AG20443 (cell line): ENCODE measurements around the gene SMYD4.
"Not testable (repeated sequence)": the region's sequence is repeated elsewhere in the genome, so short reads cannot be mapped to it uniquely, and the experiment has no call there.

Source experiments
- DNase-seq: peaks from one replicate; pipeline ENCODE4 v3.0.0; 2012; ENCODE audit warnings: low spot score, mixed read lengths

The SMYD4 gene

DNA sequence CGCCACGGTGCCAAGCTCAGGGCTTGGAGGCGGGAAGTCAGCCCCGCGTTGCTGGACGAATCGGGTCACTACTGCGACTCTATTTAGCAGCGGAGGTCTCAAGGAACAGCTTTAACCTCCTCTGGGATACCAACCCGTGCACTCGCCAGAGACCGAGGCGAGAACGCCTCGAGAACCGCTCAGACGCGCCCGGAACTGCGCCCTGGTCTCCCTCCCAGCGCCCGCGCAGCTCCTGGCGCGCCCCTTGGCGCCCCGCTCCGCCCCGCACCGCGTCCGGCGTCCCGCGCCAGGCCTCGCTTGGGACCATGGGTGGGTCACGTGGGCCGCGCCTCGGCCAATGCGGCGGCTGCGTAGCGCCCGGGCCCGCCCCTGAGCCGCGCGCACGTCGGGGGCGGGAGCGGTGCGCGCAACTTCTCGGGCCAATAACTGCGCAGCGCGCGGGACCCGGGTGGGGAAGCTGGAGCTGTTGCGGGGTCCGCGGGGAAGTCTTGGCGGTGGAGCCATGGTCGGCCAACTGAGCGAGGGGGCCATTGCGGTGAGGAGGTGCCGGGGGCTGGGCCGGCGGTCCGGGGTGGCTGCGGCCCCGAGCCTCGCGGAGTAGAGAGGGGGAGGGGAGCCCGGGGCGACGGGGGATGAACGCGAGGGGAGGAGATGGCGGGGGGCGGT is at the start of gene SMYD4, which contains the start of gene RPA1:
Gene SMYD4, minus strand, starts transcription at position 311 of the 666 bp plus-strand sequence. CDS start 1,908 bp downstream, outside the sequence.
Gene RPA1, plus strand, starts transcription at position 414 of the 666 bp plus-strand sequence. Its CDS starts 89 bp downstream, at position 503.
- peak; percentile 100 for DNase-seq

GRCh38 chr17:1878419-1879121 is 48.9 kb upstream of the SMYD4 start:
- peak; percentile 37 for DNase-seq

DNA sequence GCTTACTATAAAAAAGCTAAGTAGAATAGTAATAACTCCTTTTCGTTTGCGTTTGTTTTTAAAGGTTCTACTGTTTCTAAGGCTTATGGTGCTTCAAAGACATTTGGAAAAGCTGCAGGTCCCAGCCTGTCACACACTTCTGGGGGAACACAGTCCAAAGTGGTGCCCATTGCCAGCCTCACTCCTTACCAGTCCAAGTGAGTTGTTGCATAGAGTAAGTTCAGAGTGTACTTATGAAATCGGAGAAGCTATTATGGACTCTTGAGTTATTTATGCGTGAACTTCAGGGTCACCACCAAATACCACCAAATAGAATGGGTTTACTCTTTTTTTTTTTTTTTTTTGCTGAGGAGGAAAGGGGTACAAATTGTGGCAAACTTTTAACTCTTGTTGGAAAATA is 45.9 kb upstream of the SMYD4 start:
- no peak for DNase-seq

- DNase-seq: no peak
Measured at GRCh38 chr17:1873418-1873817, 43.7 kb upstream of the SMYD4 start.

- DNase-seq: no peak
Measured at GRCh38 chr17:1872976-1873375, 43.3 kb upstream of the SMYD4 start.

GRCh38 chr17:1872254-1872653 is 42.6 kb upstream of the SMYD4 start:
- no peak for DNase-seq

GRCh38 chr17:1871756-1872155 is 42.1 kb upstream of the SMYD4 start:
- DNase-seq: no peak

- no peak for DNase-seq
Measured at GRCh38 chr17:1870592-1870991, 40.9 kb upstream of the SMYD4 start.

- no peak for DNase-seq
Measured at GRCh38 chr17:1868090-1868489, 38.4 kb upstream of the SMYD4 start.

GRCh38 chr17:1867307-1867706 is 37.6 kb upstream of the SMYD4 start:
- DNase-seq: no peak

GRCh38 chr17:1865252-1866037 is 35.7 kb upstream of the SMYD4 start:
- peak; percentile 72 for DNase-seq

GRCh38 chr17:1861391-1862010 is 31.8 kb upstream of the SMYD4 start:
- DNase-seq: no peak

DNA sequence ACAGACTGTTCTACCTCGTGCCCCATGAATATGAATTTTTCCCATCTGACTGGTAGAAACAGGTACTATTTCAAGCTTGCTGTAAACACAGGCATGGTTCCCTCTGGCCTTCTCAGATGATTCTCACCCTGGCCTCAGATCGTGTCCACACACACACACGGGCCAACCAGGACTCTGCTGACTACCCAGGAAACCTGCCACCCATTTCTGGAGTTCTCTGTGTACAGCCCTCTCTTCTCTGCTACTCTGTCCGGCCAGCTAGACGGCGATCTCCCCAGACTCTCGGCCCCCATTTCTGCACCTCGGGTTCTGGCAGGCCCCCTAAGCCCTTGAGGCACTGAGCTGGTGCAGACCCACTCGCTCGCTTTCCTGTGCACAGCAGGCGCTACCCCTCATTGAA is 31.3 kb upstream of the SMYD4 start:
- DNase-seq: no peak

GRCh38 chr17:1856462-1856861 is 26.8 kb upstream of the SMYD4 start:
- DNase-seq: not testable (repeated sequence)

- no peak for DNase-seq
Measured at GRCh38 chr17:1853698-1854097, 24.0 kb upstream of the SMYD4 start.

- no peak for DNase-seq
Measured at GRCh38 chr17:1852327-1852726, 22.6 kb upstream of the SMYD4 start.

- DNase-seq: no peak
Measured at GRCh38 chr17:1847191-1847590, 17.5 kb upstream of the SMYD4 start.

GRCh38 chr17:1843947-1844346 is 14.2 kb upstream of the SMYD4 start:
- no peak for DNase-seq

- no peak for DNase-seq
Measured at GRCh38 chr17:1839516-1839915, 9.8 kb upstream of the SMYD4 start.

- no peak for DNase-seq
Measured at GRCh38 chr17:1834380-1835149, 4.9 kb upstream of the SMYD4 start.

- peak; percentile 14 for DNase-seq
Measured at GRCh38 chr17:1830288-1830687, 586 bp upstream of the SMYD4 start.

GRCh38 chr17:1829216-1829591 is 498 bp downstream of the SMYD4 start:
- DNase-seq: peak; percentile 35
